ENCODE results near the gene MYO1H.

GRCh38 chr12:109448707-109449390 lies 101.1 kb downstream of the MYO1H start:
- TF ChIP-seq POLR2AphosphoS5 (IDR thresholded peaks at IDR 0.05; ENCODE audit: low read depth, low read length) = no peak
- no peak for TF ChIP-seq TAF1 (IDR thresholded peaks at IDR 0.05; ENCODE audit: borderline replicate concordance, insufficient read depth, low read length)

All from PFSK-1 (cell line).